Neural progenitor cell (in vitro differentiated cells): ENCODE data around the gene HABP4. TPM values are rescaled to one million over a fixed set of nuclear protein-coding genes. Genes with fewer than 3 reads are reported as not detected.

Experiments
- DNase-seq: peaks from one replicate; pipeline ENCODE4 v3.0.0-alpha.2; 2016; ENCODE audit warnings: low spot score
- H2AFZ ChIP-seq: fragments of 200-600 bp; sonication (generic); replicated peaks from 2 replicates; pipeline ENCODE4 v1.6.1; 2016; ENCODE audit warnings: antibody characterized with exemption
- H3F3A ChIP-seq: fragments of 200-600 bp; sonication (generic); 2 replicates; pipeline ENCODE4 v1.6.1; 2016; ENCODE audit warnings: antibody characterized with exemption, low read depth
- H3K27ac ChIP-seq: fragments of 200-600 bp; sonication (generic); 2 replicates; pipeline ENCODE4 v1.5.1; 2016; ENCODE audit warnings: mild to moderate bottlenecking
- H3K27me3 ChIP-seq: fragments of 200-600 bp; sonication (generic); 2 replicates; pipeline ENCODE4 v1.6.1; 2016; ENCODE audit warnings: mild to moderate bottlenecking, moderate library complexity
- H3K36me3 ChIP-seq: fragments of 200-600 bp; sonication (generic); 2 replicates; pipeline ENCODE4 v1.5.1; 2016
- H3K4me1 ChIP-seq: fragments of 200-600 bp; sonication (generic); 2 replicates; pipeline ENCODE4 v1.6.1; 2016; ENCODE audit warnings: mixed run types
- H3K4me2 ChIP-seq: fragments of 200-600 bp; sonication (generic); 2 replicates; pipeline ENCODE4 v1.6.1; 2016
- H3K4me3 ChIP-seq: fragments of 200-600 bp; sonication (generic); 2 replicates; pipeline ENCODE4 v1.5.1; 2016
- H3K79me2 ChIP-seq: fragments of 200-600 bp; sonication (generic); 2 replicates; pipeline ENCODE4 v1.6.1; 2016; ENCODE audit warnings: low read depth
- H3K9ac ChIP-seq: fragments of 200-600 bp; sonication (generic); 2 replicates; pipeline ENCODE4 v1.6.1; 2016
- H3K9me3 ChIP-seq: fragments of 200-600 bp; sonication (generic); 2 replicates; pipeline ENCODE4 v1.5.1; 2016; ENCODE audit warnings: low read depth
- H4K20me1 ChIP-seq: fragments of 200-600 bp; sonication (generic); 2 replicates; pipeline ENCODE4 v1.6.1; 2016; ENCODE audit warnings: low read depth
- H3K27ac Mint-ChIP-seq: 3 replicates; pipeline ENCODE4 v1.8.0; 2021; ENCODE audit warnings: mixed read lengths
- H3K27me3 Mint-ChIP-seq: 2 replicates; pipeline ENCODE4 v1.8.0; 2022; ENCODE audit warnings: low read depth, mild to moderate bottlenecking, inconsistent platforms, moderate library complexity, mixed read lengths; ENCODE audit not compliant: insufficient read depth
- H3K36me3 Mint-ChIP-seq: 3 replicates; pipeline ENCODE4 v1.8.0; 2021; ENCODE audit warnings: mixed read lengths
- H3K4me1 Mint-ChIP-seq: 3 replicates; pipeline ENCODE4 v1.8.0; 2021; ENCODE audit warnings: mixed read lengths
- H3K4me3 Mint-ChIP-seq: 3 replicates; pipeline ENCODE4 v1.8.0; 2021; ENCODE audit warnings: mild to moderate bottlenecking, moderate library complexity, mixed read lengths
- H3K9me3 Mint-ChIP-seq: 3 replicates; pipeline ENCODE4 v1.8.0; 2020; ENCODE audit warnings: mixed read lengths
- CTCF ChIP-seq: fragments of 200-600 bp; sonication (generic); IDR thresholded peaks from 2 replicates; pipeline ENCODE4 v1.5.1; 2017; ENCODE audit warnings: antibody characterized with exemption, mild to moderate bottlenecking
- EZH2 ChIP-seq: fragments of 200-600 bp; sonication (generic); IDR thresholded peaks from 2 replicates; pipeline ENCODE4 v1.6.1; 2017; ENCODE audit warnings: antibody characterized with exemption, mild to moderate bottlenecking, moderate library complexity
- EZH2phosphoT487 ChIP-seq: fragments of 200-600 bp; sonication (generic); IDR thresholded peaks from 2 replicates; pipeline ENCODE4 v1.6.1; 2017; ENCODE audit warnings: antibody characterized with exemption
- total RNA-seq: library from RNA; depleted of rRNA; stranded (reverse); fragments of >200 nt; gene quantifications from 2 replicates; pipeline ENCODE4 v1.2.3, GENCODE V29; 2015; ENCODE audit warnings: low replicate concordance

HABP4 gene
- total RNA-seq, 1 donor from 2014 or later, result 12.3 TPM

- Mint-ChIP-seq H3K9me3 (no peaks in the 10 kb centered on the region), H3K36me3 (peaks cover 21% of the 10 kb centered on the region), H3K27me3 (peaks cover 2% of the 10 kb centered on the region), H3K4me3 (no peak overlapping the region), H3K4me1 (peaks cover 2% of the 10 kb centered on the region), H3K27ac (no peak overlapping the region)
- no peaks in the 10 kb centered on the region for H3K27me3 ChIP-seq
- no peaks in the 10 kb centered on the region for H3F3A ChIP-seq
- no peak for DNase-seq
- H3K36me3 ChIP-seq, result no peaks in the 10 kb centered on the region
- TF ChIP-seq EZH2phosphoT487, result no peak
- no peak for TF ChIP-seq CTCF
- TF ChIP-seq EZH2, result no peak
- H3K9me3 ChIP-seq, result no peaks in the 10 kb centered on the region
- no peak overlapping the region for H3K4me3 ChIP-seq
- H3K9ac ChIP-seq, result no peak overlapping the region
- H3K4me1 ChIP-seq, result no peaks in the 10 kb centered on the region
- H3K4me2 ChIP-seq, result no peak overlapping the region
- no peaks in the 10 kb centered on the region for H3K79me2 ChIP-seq
- H2AFZ ChIP-seq, result no peak overlapping the region
- no peaks in the 10 kb centered on the region for H4K20me1 ChIP-seq
- H3K27ac ChIP-seq, result no peak overlapping the region
These were observed 28.9 kb downstream of the HABP4 start for GRCh38 chr9:96478829-96479371.

- H3K79me2 ChIP-seq, result no peaks in the 10 kb centered on the region
- no peaks in the 10 kb centered on the region for H3K27me3 ChIP-seq
- no peak for DNase-seq
- no peak overlapping the region for H3K4me3 ChIP-seq
- Mint-ChIP-seq H3K27me3 (peaks cover 2% of the 10 kb centered on the region), H3K27ac (no peak overlapping the region), H3K4me1 (peaks cover 2% of the 10 kb centered on the region), H3K36me3 (peaks cover 30% of the 10 kb centered on the region), H3K4me3 (no peak overlapping the region), H3K9me3 (no peaks in the 10 kb centered on the region)
- H3K9me3 ChIP-seq, result no peaks in the 10 kb centered on the region
- no peaks in the 10 kb centered on the region for H3K36me3 ChIP-seq
- H2AFZ ChIP-seq, result no peak overlapping the region
- TF ChIP-seq EZH2phosphoT487, result no peak
- no peak for TF ChIP-seq EZH2
- TF ChIP-seq CTCF, result no peak
- no peaks in the 10 kb centered on the region for H3F3A ChIP-seq
- H4K20me1 ChIP-seq, result no peaks in the 10 kb centered on the region
- no peaks in the 10 kb centered on the region for H3K4me1 ChIP-seq
- H3K27ac ChIP-seq, result no peak overlapping the region
- H3K4me2 ChIP-seq, result no peak overlapping the region
- no peak overlapping the region for H3K9ac ChIP-seq
These were observed 30.8 kb downstream of the HABP4 start for GRCh38 chr9:96480736-96481135.

GRCh38 chr9:96482476-96482875 lies 32.5 kb downstream of the HABP4 start:
- no peak overlapping the region for H3K27ac ChIP-seq
- H3K4me1 ChIP-seq, result no peaks in the 10 kb centered on the region
- H3K4me3 Mint-ChIP-seq, result no peak overlapping the region
- no peaks in the 10 kb centered on the region for H3F3A ChIP-seq
- H3K4me3 ChIP-seq, result no peak overlapping the region
- no peak overlapping the region for H2AFZ ChIP-seq
- peaks cover 30% of the 10 kb centered on the region for H3K36me3 Mint-ChIP-seq
- peaks cover 2% of the 10 kb centered on the region for H3K4me1 Mint-ChIP-seq
- no peaks in the 10 kb centered on the region for H3K9me3 ChIP-seq
- no peaks in the 10 kb centered on the region for H3K27me3 ChIP-seq
- H3K9ac ChIP-seq, result no peak overlapping the region
- peaks cover 2% of the 10 kb centered on the region for H3K27me3 Mint-ChIP-seq
- H3K27ac Mint-ChIP-seq, result no peak overlapping the region
- no peak for DNase-seq
- H3K9me3 Mint-ChIP-seq, result no peaks in the 10 kb centered on the region
- no peak overlapping the region for H3K4me2 ChIP-seq
- H4K20me1 ChIP-seq, result no peaks in the 10 kb centered on the region
- TF ChIP-seq EZH2phosphoT487, result no peak
- TF ChIP-seq EZH2, result no peak
- TF ChIP-seq CTCF, result no peak
- no peaks in the 10 kb centered on the region for H3K36me3 ChIP-seq
- H3K79me2 ChIP-seq, result no peaks in the 10 kb centered on the region
